K562 (cell line): ENCODE results near the gene CBX4. TPM values are rescaled to one million over a fixed set of nuclear protein-coding genes. Genes with fewer than 3 reads are reported as not detected.

Source experiments
- EZH2 ChIP-seq: IDR thresholded peaks from 2 replicates; pipeline ENCODE4 v1.6.1; 2012; ENCODE audit warnings: low read depth, mild to moderate bottlenecking, inconsistent platforms, low read length, borderline replicate concordance
- FOXA1 ChIP-seq: fragments of 450-650 bp; IDR thresholded peaks from 2 replicates; pipeline ENCODE4 v1.6.1; 2016; ENCODE audit warnings: mild to moderate bottlenecking, borderline replicate concordance
- RBFOX2 ChIP-seq: fragments of 200-400 bp; formaldehyde crosslinking; IDR thresholded peaks from 2 replicates; pipeline ENCODE4 v1.6.1; 2017; ENCODE audit warnings: low read depth, mild to moderate bottlenecking, low read length, moderate library complexity
- ZBTB7A ChIP-seq: IDR thresholded peaks from 2 replicates; pipeline ENCODE4 v1.6.1; 2011; ENCODE audit warnings: low read depth, mild to moderate bottlenecking, low read length, moderate library complexity, borderline replicate concordance; ENCODE audit not compliant: control insufficient read depth
- ZNF589 ChIP-seq: fragments of 200-800 bp; sonication (Bioruptor generic); IDR thresholded peaks from 2 replicates; pipeline ENCODE4 v1.6.1; 2016; ENCODE audit warnings: low read depth, missing genetic modification characterization, missing compliant biosample characterization
- polyA plus RNA-seq, 8 experiments: library from polyadenylated mRNA; depleted of rRNA in 4 of 8; stranded (reverse) in 5 of 8; unstranded in 3 of 8; fragments of >200 nt; fragmentation: Nextera tagmentation in 2 of 8; fragmentation: Illumina TruSeq in 1 of 8; extraction: Ambion mirVana in 2 of 8; extraction: Trizol in 1 of 8; gene quantifications; 2 replicates each; pipeline versions ENCODE4 v1.2.1 to v1.2.3, GENCODE V29; 2011 to 2014; ENCODE audit warnings: inconsistent platforms in 1 of 8, missing spikeins in 1 of 8
- total RNA-seq, 7 experiments: library from RNA; depleted of rRNA in 6 of 7; stranded (reverse); fragments of >200 nt in 6 of 7; fragmentation: Illumina TruSeq in 2 of 7; extraction: Trizol in 2 of 7; gene quantifications; 2 replicates each; pipeline versions ENCODE4 v1.2.1 to v1.2.3, GENCODE V29; 2011 to 2021; ENCODE audit warnings: low replicate concordance in 1 of 7
- TF ChIP-seq, protein P1 (sequence below): fragments of 450-650 bp; IDR thresholded peaks from 2 replicates; pipeline ENCODE4 v1.6.1; 2018; ENCODE audit warnings: mild to moderate bottlenecking, low read depth; ENCODE audit not compliant: partially characterized antibody
- TF ChIP-seq, protein P2 (sequence below): fragments of 150-350 bp; IDR thresholded peaks from 2 replicates; pipeline ENCODE4 v1.6.1; 2014; ENCODE audit warnings: low read depth, mild to moderate bottlenecking, low read length, borderline replicate concordance
- TF ChIP-seq, protein P3 (sequence below): sonication (generic); formaldehyde crosslinking; IDR thresholded peaks from 2 replicates; pipeline ENCODE4 v1.4.0; 2020; ENCODE audit warnings: mild to moderate bottlenecking, missing genetic modification reagents
- TF ChIP-seq, protein P4 (sequence below): fragments of 450-650 bp; IDR thresholded peaks from 2 replicates; pipeline ENCODE4 v1.6.1; 2017; ENCODE audit warnings: antibody characterized with exemption, mild to moderate bottlenecking
- TF ChIP-seq, protein P5 (sequence below), 2 experiments: fragments of 450-650 bp; IDR thresholded peaks; 2 replicates each; pipeline ENCODE4 v1.6.1; 2016

CBX4 gene
- total and polyA plus RNA-seq, 9 of the 15 experiments (the other 6 are each of a cell fraction or from before 2014, with no cell fraction given) = 0.98 to 50.5 (median 10.0) TPM

DNA sequence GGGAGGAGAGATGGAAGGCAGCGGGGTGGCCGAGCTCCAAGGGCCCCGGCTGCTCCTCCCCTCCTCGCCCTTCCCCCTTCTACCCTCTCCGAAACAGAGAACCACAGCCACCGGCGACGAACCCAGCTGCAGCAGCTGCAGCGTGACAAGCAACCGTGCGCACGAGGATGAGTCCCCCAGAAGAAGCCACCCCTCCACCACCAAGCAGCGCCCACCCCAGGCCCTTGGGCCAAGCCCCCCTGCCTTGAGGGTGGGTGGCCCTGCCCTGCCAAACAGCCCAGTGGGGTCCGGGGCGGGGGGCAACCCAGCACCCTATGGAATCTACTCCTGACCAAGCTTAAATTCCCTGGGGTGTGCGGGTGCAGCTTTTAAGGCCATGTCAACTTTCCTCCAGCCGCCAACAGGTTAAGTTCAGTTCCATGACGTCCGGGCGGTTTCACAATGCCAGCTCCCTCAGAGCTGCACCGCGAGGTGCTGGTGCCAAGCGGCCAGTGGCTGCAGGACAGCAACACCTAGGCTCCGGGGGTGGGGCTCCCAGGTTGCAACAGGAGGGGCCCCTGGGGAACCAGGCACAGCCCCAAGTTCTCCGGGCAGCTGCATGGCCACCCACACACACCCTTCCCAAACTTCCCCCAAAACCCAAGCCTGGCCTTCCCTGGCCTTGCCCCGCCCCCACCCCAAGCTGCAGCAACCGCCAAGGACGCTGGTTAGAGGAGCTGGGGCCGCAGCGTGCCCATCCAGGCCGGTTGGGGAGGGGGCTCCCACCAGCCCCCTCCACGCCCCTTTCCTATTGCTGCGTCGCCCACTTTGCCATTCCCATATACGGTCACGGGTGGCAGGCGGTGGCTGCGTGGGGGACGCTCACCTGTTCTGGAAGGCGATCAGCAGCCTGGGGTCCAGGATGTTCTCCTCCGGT lies 2.0 kb downstream of the CBX4 start (continued):
- TF ChIP-seq, protein P1, sequence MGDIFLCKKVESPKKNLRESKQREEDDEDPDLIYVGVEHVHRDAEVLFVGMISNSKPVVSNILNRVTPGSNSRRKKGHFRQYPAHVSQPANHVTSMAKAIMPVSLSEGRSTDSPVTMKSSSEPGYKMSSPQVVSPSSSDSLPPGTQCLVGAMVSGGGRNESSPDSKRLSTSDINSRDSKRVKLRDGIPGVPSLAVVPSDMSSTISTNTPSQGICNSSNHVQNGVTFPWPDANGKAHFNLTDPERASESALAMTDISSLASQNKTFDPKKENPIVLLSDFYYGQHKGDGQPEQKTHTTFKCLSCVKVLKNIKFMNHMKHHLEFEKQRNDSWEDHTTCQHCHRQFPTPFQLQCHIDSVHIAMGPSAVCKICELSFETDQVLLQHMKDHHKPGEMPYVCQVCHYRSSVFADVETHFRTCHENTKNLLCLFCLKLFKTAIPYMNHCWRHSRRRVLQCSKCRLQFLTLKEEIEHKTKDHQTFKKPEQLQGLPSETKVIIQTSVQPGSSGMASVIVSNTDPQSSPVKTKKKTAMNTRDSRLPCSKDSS = no peak
- TF ChIP-seq, protein P2, sequence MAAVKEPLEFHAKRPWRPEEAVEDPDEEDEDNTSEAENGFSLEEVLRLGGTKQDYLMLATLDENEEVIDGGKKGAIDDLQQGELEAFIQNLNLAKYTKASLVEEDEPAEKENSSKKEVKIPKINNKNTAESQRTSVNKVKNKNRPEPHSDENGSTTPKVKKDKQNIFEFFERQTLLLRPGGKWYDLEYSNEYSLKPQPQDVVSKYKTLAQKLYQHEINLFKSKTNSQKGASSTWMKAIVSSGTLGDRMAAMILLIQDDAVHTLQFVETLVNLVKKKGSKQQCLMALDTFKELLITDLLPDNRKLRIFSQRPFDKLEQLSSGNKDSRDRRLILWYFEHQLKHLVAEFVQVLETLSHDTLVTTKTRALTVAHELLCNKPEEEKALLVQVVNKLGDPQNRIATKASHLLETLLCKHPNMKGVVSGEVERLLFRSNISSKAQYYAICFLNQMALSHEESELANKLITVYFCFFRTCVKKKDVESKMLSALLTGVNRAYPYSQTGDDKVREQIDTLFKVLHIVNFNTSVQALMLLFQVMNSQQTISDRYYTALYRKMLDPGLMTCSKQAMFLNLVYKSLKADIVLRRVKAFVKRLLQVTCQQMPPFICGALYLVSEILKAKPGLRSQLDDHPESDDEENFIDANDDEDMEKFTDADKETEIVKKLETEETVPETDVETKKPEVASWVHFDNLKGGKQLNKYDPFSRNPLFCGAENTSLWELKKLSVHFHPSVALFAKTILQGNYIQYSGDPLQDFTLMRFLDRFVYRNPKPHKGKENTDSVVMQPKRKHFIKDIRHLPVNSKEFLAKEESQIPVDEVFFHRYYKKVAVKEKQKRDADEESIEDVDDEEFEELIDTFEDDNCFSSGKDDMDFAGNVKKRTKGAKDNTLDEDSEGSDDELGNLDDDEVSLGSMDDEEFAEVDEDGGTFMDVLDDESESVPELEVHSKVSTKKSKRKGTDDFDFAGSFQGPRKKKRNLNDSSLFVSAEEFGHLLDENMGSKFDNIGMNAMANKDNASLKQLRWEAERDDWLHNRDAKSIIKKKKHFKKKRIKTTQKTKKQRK = no peak
- TF ChIP-seq, protein P3, sequence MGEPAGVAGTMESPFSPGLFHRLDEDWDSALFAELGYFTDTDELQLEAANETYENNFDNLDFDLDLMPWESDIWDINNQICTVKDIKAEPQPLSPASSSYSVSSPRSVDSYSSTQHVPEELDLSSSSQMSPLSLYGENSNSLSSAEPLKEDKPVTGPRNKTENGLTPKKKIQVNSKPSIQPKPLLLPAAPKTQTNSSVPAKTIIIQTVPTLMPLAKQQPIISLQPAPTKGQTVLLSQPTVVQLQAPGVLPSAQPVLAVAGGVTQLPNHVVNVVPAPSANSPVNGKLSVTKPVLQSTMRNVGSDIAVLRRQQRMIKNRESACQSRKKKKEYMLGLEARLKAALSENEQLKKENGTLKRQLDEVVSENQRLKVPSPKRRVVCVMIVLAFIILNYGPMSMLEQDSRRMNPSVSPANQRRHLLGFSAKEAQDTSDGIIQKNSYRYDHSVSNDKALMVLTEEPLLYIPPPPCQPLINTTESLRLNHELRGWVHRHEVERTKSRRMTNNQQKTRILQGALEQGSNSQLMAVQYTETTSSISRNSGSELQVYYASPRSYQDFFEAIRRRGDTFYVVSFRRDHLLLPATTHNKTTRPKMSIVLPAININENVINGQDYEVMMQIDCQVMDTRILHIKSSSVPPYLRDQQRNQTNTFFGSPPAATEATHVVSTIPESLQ (CRISPR knock-in tag) = 0 out of 2 replicates have a peak, but pooled peaks have one; percentile 40
- TF ChIP-seq ZBTB7A (peak; percentile 84), RBFOX2 (peak; percentile 79), EZH2 (no peak), ZNF589 (CRISPR knock-in tag) (no peak), FOXA1 (no peak)
- TF ChIP-seq, protein P4, sequence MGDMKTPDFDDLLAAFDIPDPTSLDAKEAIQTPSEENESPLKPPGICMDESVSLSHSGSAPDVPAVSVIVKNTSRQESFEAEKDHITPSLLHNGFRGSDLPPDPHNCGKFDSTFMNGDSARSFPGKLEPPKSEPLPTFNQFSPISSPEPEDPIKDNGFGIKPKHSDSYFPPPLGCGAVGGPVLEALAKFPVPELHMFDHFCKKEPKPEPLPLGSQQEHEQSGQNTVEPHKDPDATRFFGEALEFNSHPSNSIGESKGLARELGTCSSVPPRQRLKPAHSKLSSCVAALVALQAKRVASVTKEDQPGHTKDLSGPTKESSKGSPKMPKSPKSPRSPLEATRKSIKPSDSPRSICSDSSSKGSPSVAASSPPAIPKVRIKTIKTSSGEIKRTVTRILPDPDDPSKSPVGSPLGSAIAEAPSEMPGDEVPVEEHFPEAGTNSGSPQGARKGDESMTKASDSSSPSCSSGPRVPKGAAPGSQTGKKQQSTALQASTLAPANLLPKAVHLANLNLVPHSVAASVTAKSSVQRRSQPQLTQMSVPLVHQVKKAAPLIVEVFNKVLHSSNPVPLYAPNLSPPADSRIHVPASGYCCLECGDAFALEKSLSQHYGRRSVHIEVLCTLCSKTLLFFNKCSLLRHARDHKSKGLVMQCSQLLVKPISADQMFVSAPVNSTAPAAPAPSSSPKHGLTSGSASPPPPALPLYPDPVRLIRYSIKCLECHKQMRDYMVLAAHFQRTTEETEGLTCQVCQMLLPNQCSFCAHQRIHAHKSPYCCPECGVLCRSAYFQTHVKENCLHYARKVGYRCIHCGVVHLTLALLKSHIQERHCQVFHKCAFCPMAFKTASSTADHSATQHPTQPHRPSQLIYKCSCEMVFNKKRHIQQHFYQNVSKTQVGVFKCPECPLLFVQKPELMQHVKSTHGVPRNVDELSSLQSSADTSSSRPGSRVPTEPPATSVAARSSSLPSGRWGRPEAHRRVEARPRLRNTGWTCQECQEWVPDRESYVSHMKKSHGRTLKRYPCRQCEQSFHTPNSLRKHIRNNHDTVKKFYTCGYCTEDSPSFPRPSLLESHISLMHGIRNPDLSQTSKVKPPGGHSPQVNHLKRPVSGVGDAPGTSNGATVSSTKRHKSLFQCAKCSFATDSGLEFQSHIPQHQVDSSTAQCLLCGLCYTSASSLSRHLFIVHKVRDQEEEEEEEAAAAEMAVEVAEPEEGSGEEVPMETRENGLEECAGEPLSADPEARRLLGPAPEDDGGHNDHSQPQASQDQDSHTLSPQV = no peak
- TF ChIP-seq, protein P5, sequence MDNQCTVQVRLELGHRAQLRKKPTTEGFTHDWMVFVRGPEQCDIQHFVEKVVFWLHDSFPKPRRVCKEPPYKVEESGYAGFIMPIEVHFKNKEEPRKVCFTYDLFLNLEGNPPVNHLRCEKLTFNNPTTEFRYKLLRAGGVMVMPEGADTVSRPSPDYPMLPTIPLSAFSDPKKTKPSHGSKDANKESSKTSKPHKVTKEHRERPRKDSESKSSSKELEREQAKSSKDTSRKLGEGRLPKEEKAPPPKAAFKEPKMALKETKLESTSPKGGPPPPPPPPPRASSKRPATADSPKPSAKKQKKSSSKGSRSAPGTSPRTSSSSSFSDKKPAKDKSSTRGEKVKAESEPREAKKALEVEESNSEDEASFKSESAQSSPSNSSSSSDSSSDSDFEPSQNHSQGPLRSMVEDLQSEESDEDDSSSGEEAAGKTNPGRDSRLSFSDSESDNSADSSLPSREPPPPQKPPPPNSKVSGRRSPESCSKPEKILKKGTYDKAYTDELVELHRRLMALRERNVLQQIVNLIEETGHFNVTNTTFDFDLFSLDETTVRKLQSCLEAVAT (IDR thresholded peaks at IDR 0.05) = no peak
